NCI-H69 (cell line): ENCODE results near the gene CTXN2.
A peak's percentile ranks its signal among the peaks of the same experiment; 100 is the strongest.

Source experiments
- DNase-seq: peaks from one replicate; lab custom pipeline; 2025; lab: John Stamatoyannopoulos, UW

Gene CTXN2

GRCh38 chr15:48222627-48223026 lies 31.2 kb downstream of the CTXN2 start:
- DNase-seq: peak; percentile 23

GRCh38 chr15:48225771-48226170 lies 34.3 kb downstream of the CTXN2 start:
- DNase-seq: peak; percentile 53

GRCh38 chr15:48230498-48230897 lies 39.0 kb downstream of the CTXN2 start:
- DNase-seq: no peak

- DNase-seq: no peak
Observed at GRCh38 chr15:48233246-48233645, 41.8 kb downstream of the CTXN2 start.

GRCh38 chr15:48239334-48239733 lies 47.9 kb downstream of the CTXN2 start:
- no peak for DNase-seq

- peak; percentile 90 for DNase-seq
Observed at GRCh38 chr15:48242015-48242414, 50.5 kb downstream of the CTXN2 start.

- peak; percentile 43 for DNase-seq
Observed at GRCh38 chr15:48242535-48242934, 51.1 kb downstream of the CTXN2 start.

- peak; percentile 46 for DNase-seq
Observed at GRCh38 chr15:48244921-48245320, 53.5 kb downstream of the CTXN2 start.

- DNase-seq: no peak
Observed at GRCh38 chr15:48248414-48248813, 56.9 kb downstream of the CTXN2 start.

GRCh38 chr15:48250640-48251076 lies 59.2 kb downstream of the CTXN2 start:
- peak; percentile 87 for DNase-seq

- DNase-seq: no peak
Observed at GRCh38 chr15:48253172-48253571, 61.7 kb downstream of the CTXN2 start.
